ENCODE data around the gene IRF9. TPM values are rescaled to one million over a fixed set of nuclear protein-coding genes. Genes with fewer than 3 reads are reported as not detected.

Gene IRF9
- total RNA-seq, 4 donors from 2014 or later = 55.7 to 106 (median 65.8) TPM

DNA sequence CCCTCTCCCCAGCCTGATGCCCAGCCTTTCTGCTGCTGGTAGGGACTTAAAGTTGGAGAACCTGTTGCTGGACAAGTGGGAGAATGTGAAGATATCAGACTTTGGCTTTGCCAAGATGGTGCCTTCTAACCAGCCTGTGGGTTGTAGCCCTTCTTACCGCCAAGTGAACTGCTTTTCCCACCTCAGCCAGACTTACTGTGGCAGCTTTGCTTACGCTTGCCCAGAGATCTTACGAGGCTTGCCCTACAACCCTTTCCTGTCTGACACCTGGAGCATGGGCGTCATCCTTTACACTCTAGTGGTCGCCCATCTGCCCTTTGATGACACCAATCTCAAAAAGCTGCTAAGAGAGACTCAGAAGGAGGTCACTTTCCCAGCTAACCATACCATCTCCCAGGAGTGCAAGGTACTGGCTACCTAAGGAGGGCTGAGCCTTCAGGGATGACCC is 46.1 kb downstream of the IRF9 start:
- Histone ChIP-seq H3K9me3 (no peaks in the 10 kb centered on the region), H3K4me1 (peaks cover 0 to 8% (median 5%) of the 10 kb centered on the region in 4 donors), H3K4me3 (no peak overlapping the region), H3K36me3 (peaks cover 0 to 88% (median 27%) of the 10 kb centered on the region in 3 donors), H3K27me3 (no peaks in the 10 kb centered on the region), H3K27ac (no peak overlapping the region)
- 93 to 96% methylated on average over 5 of the region's 5 CpGs for WGBS, 2 donors
- TF ChIP-seq EP300 (IDR thresholded peaks at IDR 0.05) = no peak
- no peak for TF ChIP-seq POLR2A (IDR thresholded peaks at IDR 0.05)
- TF ChIP-seq, protein P1, sequence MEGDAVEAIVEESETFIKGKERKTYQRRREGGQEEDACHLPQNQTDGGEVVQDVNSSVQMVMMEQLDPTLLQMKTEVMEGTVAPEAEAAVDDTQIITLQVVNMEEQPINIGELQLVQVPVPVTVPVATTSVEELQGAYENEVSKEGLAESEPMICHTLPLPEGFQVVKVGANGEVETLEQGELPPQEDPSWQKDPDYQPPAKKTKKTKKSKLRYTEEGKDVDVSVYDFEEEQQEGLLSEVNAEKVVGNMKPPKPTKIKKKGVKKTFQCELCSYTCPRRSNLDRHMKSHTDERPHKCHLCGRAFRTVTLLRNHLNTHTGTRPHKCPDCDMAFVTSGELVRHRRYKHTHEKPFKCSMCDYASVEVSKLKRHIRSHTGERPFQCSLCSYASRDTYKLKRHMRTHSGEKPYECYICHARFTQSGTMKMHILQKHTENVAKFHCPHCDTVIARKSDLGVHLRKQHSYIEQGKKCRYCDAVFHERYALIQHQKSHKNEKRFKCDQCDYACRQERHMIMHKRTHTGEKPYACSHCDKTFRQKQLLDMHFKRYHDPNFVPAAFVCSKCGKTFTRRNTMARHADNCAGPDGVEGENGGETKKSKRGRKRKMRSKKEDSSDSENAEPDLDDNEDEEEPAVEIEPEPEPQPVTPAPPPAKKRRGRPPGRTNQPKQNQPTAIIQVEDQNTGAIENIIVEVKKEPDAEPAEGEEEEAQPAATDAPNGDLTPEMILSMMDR (IDR thresholded peaks at IDR 0.05) = no peak
- no peak for DNase-seq (ENCODE audit: low spot score in 2 of 2)

DNA sequence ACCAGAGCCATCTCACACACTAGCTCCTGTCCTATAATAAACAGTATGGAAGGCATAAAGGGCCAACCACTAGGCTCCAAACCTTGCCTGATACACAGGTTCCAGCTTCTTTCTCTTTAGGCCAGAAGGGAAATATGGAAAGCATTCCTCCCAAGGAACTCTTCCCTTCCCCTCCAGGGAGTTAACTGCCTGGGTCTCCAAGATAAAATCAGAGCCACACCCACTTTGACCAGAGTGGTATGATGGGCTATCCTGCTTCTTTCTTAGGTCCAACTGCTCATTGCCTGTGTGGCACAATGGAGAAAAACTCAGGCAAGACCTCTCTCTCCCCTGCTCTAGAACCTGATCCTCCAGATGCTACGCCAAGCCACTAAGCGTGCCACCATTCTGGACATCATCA is 46.6 kb downstream of the IRF9 start:
- peaks cover 0 to 12% (median 9%) of the 10 kb centered on the region in 4 donors for H3K4me1 ChIP-seq
- H3K27me3 ChIP-seq = no peaks in the 10 kb centered on the region
- peaks cover 0 to 85% (median 27%) of the 10 kb centered on the region in 3 donors for H3K36me3 ChIP-seq
- TF ChIP-seq EP300 (IDR thresholded peaks at IDR 0.05) = no peak
- TF ChIP-seq, protein P1 (IDR thresholded peaks at IDR 0.05) = no peak
- no peak for TF ChIP-seq POLR2A (IDR thresholded peaks at IDR 0.05)
- 94 to 100% methylated on average over 2 of the region's 2 CpGs for WGBS, 2 donors
- H3K4me3 ChIP-seq = no peak overlapping the region
- no peaks in the 10 kb centered on the region for H3K9me3 ChIP-seq
- no peak overlapping the region for H3K27ac ChIP-seq
- DNase-seq (ENCODE audit: low spot score in 2 of 2) = no peak

DNA sequence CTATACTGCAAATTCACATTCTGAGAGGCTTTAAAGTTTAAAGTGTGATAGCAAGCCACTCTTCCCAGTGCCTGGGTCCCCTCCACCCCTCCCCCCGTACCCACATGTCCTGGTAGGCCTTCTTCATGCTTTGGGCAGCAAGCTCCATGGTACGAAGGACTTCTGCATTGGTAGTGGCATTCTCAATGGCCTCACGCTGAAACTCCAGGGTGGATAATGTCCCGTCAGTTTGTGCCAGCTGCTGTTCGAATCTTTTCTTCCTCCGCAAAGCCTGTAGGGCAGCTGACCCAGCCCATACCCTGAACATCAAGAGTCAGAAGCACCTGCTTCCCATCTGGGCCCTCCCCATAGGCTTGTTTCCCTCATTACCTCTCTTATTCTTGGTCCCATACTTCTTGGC is 50.2 kb downstream of the IRF9 start:
- H3K4me3 ChIP-seq = no peak overlapping the region
- H3K27ac ChIP-seq = no peak overlapping the region
- TF ChIP-seq POLR2A (IDR thresholded peaks at IDR 0.05) (no peak), EP300 (IDR thresholded peaks at IDR 0.05) (no peak)
- TF ChIP-seq, protein P1 (IDR thresholded peaks at IDR 0.05) = no peak
- peaks cover 0 to 40% (median 25%) of the 10 kb centered on the region in 4 donors for H3K4me1 ChIP-seq
- H3K9me3 ChIP-seq = no peaks in the 10 kb centered on the region
- no peak for DNase-seq (ENCODE audit: low spot score in 2 of 2)
- peaks cover 0 to 52% (median 22%) of the 10 kb centered on the region in 3 donors for H3K36me3 ChIP-seq
- H3K27me3 ChIP-seq = no peaks in the 10 kb centered on the region
- WGBS, 2 donors = 89 to 93% methylated on average over 6 of the region's 6 CpGs

GRCh38 chr14:24212924-24213865 is 52.1 kb downstream of the IRF9 start, which contains the start of gene CHMP4A:
Gene CHMP4A, minus strand, starts transcription at chr14:24213488. Its CDS starts 49 bp downstream, at chr14:24213439.
- 0 to 1% methylated on average over 44 to 52 of the region's 53 CpGs for WGBS, 2 donors
- peaks cover 0 to 49% (median 15%) of the 10 kb centered on the region in 3 donors for H3K36me3 ChIP-seq
- H3K4me1 ChIP-seq = peaks cover 0 to 41% (median 25%) of the 10 kb centered on the region in 4 donors
- peak; percentile 94 to 96 for DNase-seq (ENCODE audit: low spot score in 2 of 2)
- no peaks in the 10 kb centered on the region for H3K27me3 ChIP-seq
- TF ChIP-seq POLR2A (IDR thresholded peaks at IDR 0.05) (peak; percentile 89 to 91), EP300 (IDR thresholded peaks at IDR 0.05) (peak; percentile 62 to 98)
- TF ChIP-seq, protein P1 (IDR thresholded peaks at IDR 0.05) = peak in 2 of 5 experiments; percentile 48 to 51
- H3K9me3 ChIP-seq = no peaks in the 10 kb centered on the region
- H3K4me3 ChIP-seq = peak within 1 kb of the TSS; percentile 55 to 89 (median 70)
- peak within 1 kb of the TSS; percentile 79 to 98 (median 94) for H3K27ac ChIP-seq

Measured in tibial nerve (tissue), 4 donors.